GM12878 (cell line): Measurements from ENCODE around the gene YEATS2. TPM values are rescaled to one million over a fixed set of nuclear protein-coding genes. Genes with fewer than 3 reads are reported as not detected.

Experiments
- ATAC-seq: fragments of 200-7000 bp; cut with Tn5 transposase; 3 replicates; pipeline ENCODE4 v1.9.1; 2020; ENCODE audit warnings: mild to moderate bottlenecking, moderate library complexity
- BruUV-seq: library from RNA; stranded (reverse); fragments of 400-500 nt; replicated peaks from 2 replicates; lab custom pipeline; 2021; lab: Mats Ljungman, UMichigan
- CTCF ChIA-PET: fragments of 300-600 bp; sonication (Branson Sonifier 250); formaldehyde crosslinking; extraction: SDS; loops from one replicate; lab custom pipeline; 2021; ENCODE audit warnings: inconsistent platforms; lab: Yijun Ruan, JAX
- POLR2A ChIA-PET: fragments of 350-600 bp; formaldehyde crosslinking; extraction: SDS; loops from one replicate; lab custom pipeline; 2021; ENCODE audit warnings: inconsistent platforms; lab: Charles Lee
- RAD21 ChIA-PET: fragments of 300-600 bp; sonication (Branson Sonifier 250); formaldehyde crosslinking; loops from one replicate; lab custom pipeline; 2023; ENCODE audit warnings: antibody characterized with exemption; ENCODE audit not compliant: unreplicated experiment; lab: Charles Lee
- SMC1A ChIA-PET: fragments of 300-600 bp; sonication (Branson Sonifier 250); formaldehyde crosslinking; loops from one replicate; lab custom pipeline; 2023; ENCODE audit not compliant: unreplicated experiment, uncharacterized antibody; lab: Charles Lee
- DNase-seq: peaks from one replicate; pipeline ENCODE4 v3.0.0-alpha.2; 2011; ENCODE audit warnings: low read depth, low spot score
- FAIRE-seq: peaks from 3 replicates; lab custom pipeline; 2011; peaks lifted over from hg19 to GRCh38; lab: Jason Lieb, UNC
- H2AFZ ChIP-seq: 2 replicates; pipeline ENCODE4 v1.6.0; 2011; ENCODE audit warnings: low read depth, low read length, control low read depth; ENCODE audit not compliant: control insufficient read depth
- H3K27ac ChIP-seq: 2 replicates; pipeline ENCODE4 v1.5.1; 2011; ENCODE audit warnings: control low read depth; ENCODE audit not compliant: control insufficient read depth, insufficient read depth
- H3K27me3 ChIP-seq, 2 experiments: replicated peaks in 1 of 2; 2 replicates each; pipeline versions ENCODE4 v1.6.0 to v1.6.1; 2011; ENCODE audit warnings: low read length in 1 of 2; ENCODE audit not compliant: control insufficient read depth in 2 of 2, insufficient read depth in 2 of 2
- H3K36me3 ChIP-seq, 2 experiments: 2 replicates each; pipeline ENCODE4 v1.5.1; 2011; ENCODE audit warnings: low read length in 1 of 2; ENCODE audit not compliant: control insufficient read depth in 2 of 2, insufficient read depth in 2 of 2
- H3K4me1 ChIP-seq: 2 replicates; pipeline ENCODE4 v1.6.1; 2011; ENCODE audit warnings: mild to moderate bottlenecking, low read length, moderate library complexity, mixed read lengths; ENCODE audit not compliant: control insufficient read depth, insufficient read depth
- H3K4me2 ChIP-seq: 2 replicates; pipeline ENCODE4 v1.6.0; 2011; ENCODE audit warnings: control low read depth; ENCODE audit not compliant: control insufficient read depth, insufficient read depth
- H3K4me3 ChIP-seq: fragments of 200-600 bp; sonication (generic); 2 replicates; pipeline ENCODE4 v1.5.1; 2016
- H3K79me2 ChIP-seq: 2 replicates; pipeline ENCODE4 v1.6.0; 2011; ENCODE audit warnings: low read length; ENCODE audit not compliant: control insufficient read depth, insufficient read depth
- H3K9ac ChIP-seq: 2 replicates; pipeline ENCODE4 v1.8.0; 2011; ENCODE audit warnings: low read length, control low read depth, mixed read lengths; ENCODE audit not compliant: control insufficient read depth, insufficient read depth
- H3K9me3 ChIP-seq: replicated peaks from 3 replicates; pipeline ENCODE4 v1.5.1; 2011; ENCODE audit warnings: mild to moderate bottlenecking, low read length; ENCODE audit not compliant: control insufficient read depth, insufficient read depth
- H4K20me1 ChIP-seq: 2 replicates; pipeline ENCODE4 v1.6.0; 2011; ENCODE audit not compliant: control insufficient read depth, insufficient read depth
- CHD1 ChIP-seq: IDR thresholded peaks from 2 replicates; pipeline ENCODE4 v1.6.1; 2012; ENCODE audit warnings: low read depth, low read length, improper control_type of control experiment
- CREM ChIP-seq: IDR thresholded peaks from 2 replicates; pipeline ENCODE4 v1.6.1; 2014; ENCODE audit warnings: antibody characterized with exemption, low read depth
- E2F8 ChIP-seq: fragments of 450-650 bp; IDR thresholded peaks from 2 replicates; pipeline ENCODE4 v1.6.1; 2018; ENCODE audit warnings: mild to moderate bottlenecking, low read depth, moderate library complexity; ENCODE audit not compliant: partially characterized antibody
- FOS ChIP-seq: IDR thresholded peaks from 3 replicates; pipeline ENCODE4 v1.6.1; 2011; ENCODE audit warnings: borderline replicate concordance; ENCODE audit not compliant: insufficient read length; ENCODE audit errors: extremely low read depth
- HDAC6 ChIP-seq: fragments of 200-600 bp; sonication (generic); IDR thresholded peaks from one replicate; pipeline ENCODE4 v1.8.0; 2017; ENCODE audit warnings: antibody characterized with exemption; ENCODE audit not compliant: unreplicated experiment
- LARP7 ChIP-seq: fragments of 450-650 bp; IDR thresholded peaks from 2 replicates; pipeline ENCODE4 v1.6.1; 2017; ENCODE audit warnings: mild to moderate bottlenecking
- MEF2A ChIP-seq: IDR thresholded peaks from 2 replicates; pipeline ENCODE4 v1.6.1; 2011; ENCODE audit warnings: low read depth, mild to moderate bottlenecking, low read length, moderate library complexity; ENCODE audit not compliant: insufficient read depth
- MTA3 ChIP-seq: IDR thresholded peaks from 2 replicates; pipeline ENCODE4 v1.6.1; 2012; ENCODE audit warnings: low read length, inconsistent platforms, borderline replicate concordance
- NFYB ChIP-seq: IDR thresholded peaks from 2 replicates; pipeline ENCODE4 v1.6.1; 2011; ENCODE audit warnings: low read depth, mild to moderate bottlenecking, low read length, improper control_type of control experiment, moderate library complexity; ENCODE audit not compliant: insufficient read depth
- PAX5 ChIP-seq: IDR thresholded peaks from 2 replicates; pipeline ENCODE4 v1.6.1; 2011; ENCODE audit warnings: low read depth, low read length, borderline replicate concordance
- PAX8 ChIP-seq: fragments of 450-650 bp; IDR thresholded peaks from 2 replicates; pipeline ENCODE4 v1.6.1; 2017; ENCODE audit warnings: mild to moderate bottlenecking, moderate library complexity
- PBX3 ChIP-seq: IDR thresholded peaks from 2 replicates; pipeline ENCODE4 v1.6.1; 2011; ENCODE audit warnings: mild to moderate bottlenecking, low read depth, low read length, moderate library complexity; ENCODE audit not compliant: insufficient replicate concordance
- SKIL ChIP-seq: fragments of 450-650 bp; IDR thresholded peaks from 2 replicates; pipeline ENCODE4 v1.6.1; 2017; ENCODE audit warnings: mild to moderate bottlenecking, low read depth, inconsistent platforms; ENCODE audit not compliant: poor library complexity, severe bottlenecking
- SMC3 ChIP-seq: IDR thresholded peaks from 2 replicates; pipeline ENCODE4 v1.6.1; 2011; ENCODE audit warnings: low read length, improper control_type of control experiment, borderline replicate concordance
- TCF3 ChIP-seq: IDR thresholded peaks from 2 replicates; pipeline ENCODE4 v1.6.1; 2012; ENCODE audit warnings: low read depth, mild to moderate bottlenecking, low read length, borderline replicate concordance; ENCODE audit not compliant: insufficient read depth
- WGBS: methylation state at CpG from one replicate; pipeline ENCODE4 v1.1.6; 2016; ENCODE audit warnings: low lambda C conversion rate; ENCODE audit not compliant: insufficient replicate concordance, insufficient coverage; ENCODE audit errors: missing lambda C conversion rate; 5-methylcytosine and 5-hydroxymethylcytosine counted together
- in situ Hi-C: fragments of 300-500 bp; cut with MboI; formaldehyde crosslinking; loops from 9 replicates; pipeline ENCODE4 v1.14.3; 2018; ENCODE audit warnings: mixed read lengths
- intact Hi-C: fragments of 100-400 bp; cut with micrococcal nuclease; formaldehyde crosslinking; loops from one replicate; pipeline ENCODE4 v1.14.2; 2022; ENCODE audit not compliant: unreplicated experiment
- polyA plus RNA-seq, 11 experiments: library from polyadenylated mRNA; depleted of rRNA in 4 of 11; unstranded in 6 of 11; stranded (reverse) in 5 of 11; fragments of >200 nt; fragmentation: Nextera tagmentation in 4 of 11; fragmentation: Illumina TruSeq in 1 of 11; extraction: Ambion mirVana in 4 of 11; extraction: Trizol in 1 of 11; gene quantifications; 1 replicate in 1 of 11; 2 replicates in 10 of 11; pipeline versions ENCODE4 v1.2.1 to v1.2.3, GENCODE V29; 2011 to 2016; ENCODE audit warnings: inconsistent platforms in 2 of 11, missing spikeins in 2 of 11, low read depth in 1 of 11
- total RNA-seq, 4 experiments: library from RNA; depleted of rRNA in 3 of 4; stranded (reverse); fragments of >200 nt in 3 of 4; fragmentation: Illumina TruSeq in 1 of 4; extraction: Trizol in 1 of 4; gene quantifications; 2 replicates each; pipeline versions ENCODE4 v1.2.1 to v1.2.3, GENCODE V29; 2013 to 2021

YEATS2 gene
- total and polyA plus RNA-seq, 10 of the 15 experiments (the other 5 are each of a cell fraction or from before 2014, with no cell fraction given): 1.9 to 65.3 (median 25.8) TPM

- peak overlapping the region; percentile 99 for H3K4me3 ChIP-seq
- ChIA-PET SMC1A (interaction anchor here (0.7 to 1.2 kb wide), 7 partner anchors 58 to 217 kb away, joined by 3 to 4 read pairs (median 3); partner anchors contain the start of gene KLHL24), RAD21 (interaction anchor here (1.0 to 1.2 kb wide), 4 partner anchors 63 to 115 kb away, joined by 3 to 4 read pairs (median 3); partner anchors contain the start of gene KLHL24), POLR2A (interaction anchor here (1.3 to 4.5 kb wide), 2 partner anchors 62 to 150 kb away, joined by 3 to 28 read pairs; partner anchors contain the start of gene KLHL24), CTCF (interaction anchor here (1.0 to 1.4 kb wide), 2 partner anchors 68 to 139 kb away, joined by 3 read pairs; no protein-coding TSS in a partner anchor)
- no peaks in the 10 kb centered on the region for H3K4me1 ChIP-seq
- H3K27me3 ChIP-seq: no peaks in the 10 kb centered on the region
- DNase-seq (no peak), FAIRE-seq (no peak), ATAC-seq (peak; percentile 15)
- WGBS: 31% methylated on average over 13 of the region's 13 CpGs
- peaks cover 0 to 4% of the 10 kb centered on the region in 2 experiments; a peak in 1 of 4 replicates for H3K36me3 ChIP-seq
- peaks cover 64% of the 10 kb centered on the region for H3K79me2 ChIP-seq
- BruUV-seq: TSS peak; percentile 69
- peak overlapping the region; percentile 88 for H3K4me2 ChIP-seq
- no peaks in the 10 kb centered on the region; the same call in 1 of the 2 replicates for H4K20me1 ChIP-seq
- H2AFZ ChIP-seq: no peak overlapping the region
- H3K27ac ChIP-seq: peak overlapping the region; percentile 91
- peak overlapping the region; percentile 93 for H3K9ac ChIP-seq
- in situ Hi-C loops: no loop called here
- intact Hi-C loops: loop anchor here (2.0 to 5.0 kb wide), 3 partner anchors 63 to 147 kb away; no protein-coding TSS in a partner anchor
- no peaks in the 10 kb centered on the region for H3K9me3 ChIP-seq
- TF ChIP-seq PAX5 (no peak), TCF3 (no peak), PBX3 (no peak), PAX8 (no peak), NFYB (no peak), SKIL (no peak), CHD1 (no peak), SMC3 (no peak), MEF2A (no peak), MTA3 (no peak), HDAC6 (no peak), LARP7 (no peak), FOS (no peak), CREM (0 out of 2 replicates have a peak, but pooled peaks have one; percentile 19), E2F8 (no peak)
Observed at GRCh38 chr3:183699238-183699947, 1.8 kb downstream of the YEATS2 start.
